Measurements from ENCODE around the gene MORN5.

The MORN5 gene

DNA sequence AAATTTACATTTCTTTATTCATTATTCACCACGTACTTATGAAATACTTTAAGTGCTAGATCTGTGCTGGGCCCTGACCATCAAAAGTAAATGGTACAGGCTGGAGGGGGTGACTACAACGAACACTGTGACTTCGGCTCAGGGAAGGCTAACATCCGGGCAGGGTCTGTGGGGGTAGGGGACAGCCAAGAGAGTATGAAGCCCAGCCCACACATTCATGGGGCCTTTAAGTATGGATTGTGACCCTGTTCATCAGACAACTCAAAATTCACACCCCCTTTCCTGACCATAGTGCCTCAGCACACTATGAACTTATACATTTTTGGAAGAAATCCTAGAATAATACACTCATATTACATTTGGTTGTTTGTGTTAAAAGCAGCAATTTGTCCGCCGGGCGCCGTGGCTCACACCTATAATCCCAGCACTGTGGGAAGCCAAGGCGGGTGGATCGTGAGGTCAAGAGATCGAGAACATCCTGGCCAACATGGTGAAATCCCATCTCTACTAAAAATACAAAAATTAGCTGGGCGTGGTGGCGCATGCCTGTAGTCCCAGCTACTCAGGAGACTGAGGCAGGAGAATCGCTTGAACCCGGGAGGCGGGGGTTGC, 33.3 kb downstream of the MORN5 start:
- no peak for DNase-seq

DNA sequence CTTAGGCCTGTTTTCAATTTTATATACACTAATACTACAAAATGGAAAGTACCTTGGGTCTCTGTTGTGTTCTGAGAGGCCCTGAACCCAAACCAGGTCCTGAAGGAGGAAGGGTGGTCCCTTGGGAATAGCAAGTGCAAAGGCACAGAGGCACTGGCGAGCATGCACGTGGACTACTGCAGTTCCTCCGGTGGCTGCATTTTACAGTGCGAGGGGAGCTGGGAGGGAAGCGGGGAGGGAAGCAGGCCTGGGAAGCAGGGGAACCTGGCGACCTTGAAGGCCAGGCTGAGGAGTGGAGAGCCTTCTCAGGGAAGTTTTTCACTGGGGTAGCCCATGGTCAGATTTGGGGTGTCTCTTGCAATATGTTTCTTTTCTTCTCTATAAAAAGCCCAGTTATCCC, 33.9 kb downstream of the MORN5 start:
- DNase-seq = no peak

DNA sequence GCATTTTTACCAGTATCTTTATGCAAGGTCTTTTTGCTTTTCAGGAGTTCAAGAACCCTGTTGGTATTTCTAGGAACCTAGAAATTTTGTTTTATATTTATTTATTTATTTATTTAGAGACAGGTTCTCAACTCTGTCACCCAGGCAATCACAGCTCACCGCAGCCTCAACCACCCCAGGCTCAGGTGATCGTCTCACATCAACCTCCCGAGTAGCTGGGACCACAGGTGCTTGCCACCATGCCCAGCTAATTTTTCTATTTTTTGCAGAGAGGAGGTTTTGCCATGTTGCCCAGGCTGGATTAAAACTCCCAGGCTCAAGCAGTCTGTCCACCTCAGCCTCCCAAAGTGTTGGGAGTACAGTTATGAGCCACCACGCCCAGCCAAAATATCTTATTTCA, 36.2 kb downstream of the MORN5 start:
- no peak for DNase-seq

DNA sequence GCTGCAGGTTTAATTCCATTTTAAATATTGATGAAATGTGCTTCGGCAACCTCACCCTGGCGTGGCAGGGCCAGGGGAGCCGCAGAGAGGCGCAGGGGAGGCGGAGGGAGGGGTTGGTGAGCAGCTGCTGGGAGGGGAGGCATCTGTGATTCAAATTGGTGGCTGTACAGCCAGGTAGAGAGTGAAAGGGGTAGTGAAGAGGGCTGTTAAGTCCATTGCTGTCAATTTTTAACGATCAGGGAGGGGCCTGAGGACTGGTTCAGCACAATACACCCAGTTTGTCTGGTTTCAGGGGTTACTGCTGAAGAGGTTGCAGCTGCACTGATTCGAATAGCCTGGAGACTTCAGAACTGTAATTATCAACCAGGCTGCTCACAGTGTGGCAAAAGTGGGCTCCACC, 37.7 kb downstream of the MORN5 start:
- no peak for DNase-seq

DNA sequence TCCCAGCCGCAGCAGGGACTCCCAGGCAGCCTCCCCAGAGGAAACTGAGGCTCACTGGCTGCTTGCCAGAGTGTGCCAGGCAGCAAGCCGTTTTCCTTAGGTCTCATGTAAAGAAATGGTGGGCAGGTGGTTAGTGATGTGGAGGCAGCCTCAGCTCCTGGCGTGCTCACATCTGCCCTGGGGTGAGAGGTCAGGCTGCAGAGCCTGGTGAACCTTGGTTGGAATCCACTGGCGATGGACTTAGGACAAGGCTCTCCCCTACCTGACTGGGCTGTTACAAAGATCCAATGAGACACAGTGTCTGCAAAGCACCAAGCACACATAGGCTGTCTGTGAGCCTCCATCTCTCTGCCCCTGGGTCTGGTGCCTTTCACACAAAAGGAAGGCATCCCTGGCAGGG, 38.2 kb downstream of the MORN5 start:
- no peak for DNase-seq

DNA sequence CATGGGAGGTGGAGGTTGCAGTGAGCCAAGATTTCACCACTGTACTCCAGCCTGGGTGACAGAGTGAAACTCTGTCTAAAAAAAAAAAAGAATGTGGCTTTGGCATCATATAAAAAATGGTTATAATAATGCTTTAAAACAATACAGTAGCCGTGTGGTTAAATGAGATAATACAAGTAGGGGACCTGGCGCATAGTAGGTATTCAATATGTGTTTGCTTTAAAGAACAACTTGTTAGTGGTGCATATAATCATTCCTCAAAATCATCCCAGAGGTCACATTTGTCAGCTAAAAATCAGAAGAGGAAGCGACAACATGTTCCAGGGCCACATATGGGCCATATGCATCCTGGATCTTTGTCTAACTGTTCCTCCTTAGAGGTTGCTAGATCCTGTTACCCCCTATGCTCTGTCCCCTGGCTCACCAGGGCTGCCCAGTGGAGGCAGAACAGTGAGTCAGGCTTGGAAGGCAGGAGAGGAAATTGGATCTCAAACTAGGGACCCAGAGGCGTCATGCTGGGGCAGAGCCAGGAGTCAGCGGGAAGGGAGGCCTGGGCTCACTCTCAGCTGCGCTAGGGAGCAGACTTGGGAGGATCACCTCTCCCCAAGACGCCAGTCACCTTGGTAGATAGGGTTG, 41.4 kb downstream of the MORN5 start:
- DNase-seq = no peak

DNA sequence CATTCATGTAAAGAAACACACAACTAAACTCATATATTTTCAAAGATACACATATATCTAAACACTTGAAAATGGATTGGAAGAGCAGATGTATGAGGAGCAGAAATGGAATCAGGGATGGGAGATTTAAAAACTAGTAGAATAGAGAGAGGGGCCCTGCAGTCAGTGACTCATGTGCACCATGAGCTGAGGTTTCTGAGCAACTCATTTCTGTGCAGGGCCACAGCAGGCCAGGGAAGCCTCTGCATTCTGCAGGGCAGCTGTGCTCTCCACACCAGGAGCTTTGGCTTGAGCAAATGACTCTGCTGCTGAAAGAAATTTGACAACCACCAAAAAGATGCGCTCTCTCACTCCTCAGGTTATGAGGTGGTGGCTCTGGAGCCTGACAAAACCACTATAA, 41.9 kb downstream of the MORN5 start:
- no peak for DNase-seq

DNA sequence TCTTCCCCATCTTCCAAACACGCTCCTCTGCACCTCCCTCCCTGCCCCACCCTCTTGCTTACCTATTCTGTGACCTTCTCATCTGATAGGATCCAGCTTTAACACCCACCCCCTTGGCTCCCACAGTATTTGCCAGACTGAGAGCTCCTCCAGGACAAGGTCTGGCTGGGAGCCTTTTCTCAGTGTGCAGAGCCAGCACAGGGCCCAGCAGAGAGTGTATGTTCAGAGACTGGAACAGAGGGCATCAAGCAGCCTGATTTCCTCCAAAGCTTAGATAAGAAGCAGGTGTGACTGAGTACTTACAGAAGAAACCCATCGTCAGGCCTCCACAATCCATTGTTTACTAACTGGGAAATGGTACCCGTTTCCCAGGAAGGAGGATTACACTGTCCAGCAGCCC, 42.4 kb downstream of the MORN5 start:
- DNase-seq = no peak

DNA sequence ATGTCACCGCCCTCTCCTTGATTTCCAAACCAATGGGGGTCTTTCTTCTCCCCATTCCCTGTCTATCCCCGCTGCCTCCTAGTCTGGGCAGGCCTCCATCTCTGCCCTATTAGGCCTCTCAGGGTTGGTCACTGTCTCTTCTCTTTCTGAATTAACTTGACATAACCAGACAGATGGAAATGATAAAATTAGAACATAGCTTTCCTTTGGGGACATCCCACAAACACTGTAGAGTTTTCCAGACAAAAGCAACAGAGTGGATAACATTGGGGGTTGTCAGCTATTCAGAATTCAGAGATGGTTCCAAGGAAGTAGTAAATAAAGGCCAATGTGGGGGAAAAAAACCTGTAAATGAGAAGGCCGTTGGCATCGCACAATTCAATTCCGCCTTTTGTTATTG, 44.3 kb downstream of the MORN5 start:
- DNase-seq = no peak

DNA sequence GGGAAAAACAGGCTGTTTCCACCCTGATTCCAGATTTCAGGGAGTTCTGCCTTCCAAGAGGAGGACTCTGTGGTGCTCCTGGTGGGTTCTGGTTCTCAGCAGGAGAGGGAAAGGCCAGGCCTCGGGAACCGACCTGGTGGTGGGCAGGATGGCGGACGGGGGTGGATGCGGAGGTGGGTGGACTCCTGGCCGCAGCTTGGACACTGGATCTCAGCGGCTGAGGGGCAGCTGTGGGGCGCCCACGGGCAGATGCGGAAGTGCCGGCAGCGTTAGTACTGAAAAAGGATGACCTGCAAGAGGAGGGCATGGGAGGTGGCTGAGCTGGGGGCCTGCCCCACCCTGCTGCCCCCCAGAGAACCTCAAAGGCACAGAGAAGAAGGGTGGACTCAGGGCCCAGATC, 44.8 kb downstream of the MORN5 start:
- no peak for DNase-seq

DNA sequence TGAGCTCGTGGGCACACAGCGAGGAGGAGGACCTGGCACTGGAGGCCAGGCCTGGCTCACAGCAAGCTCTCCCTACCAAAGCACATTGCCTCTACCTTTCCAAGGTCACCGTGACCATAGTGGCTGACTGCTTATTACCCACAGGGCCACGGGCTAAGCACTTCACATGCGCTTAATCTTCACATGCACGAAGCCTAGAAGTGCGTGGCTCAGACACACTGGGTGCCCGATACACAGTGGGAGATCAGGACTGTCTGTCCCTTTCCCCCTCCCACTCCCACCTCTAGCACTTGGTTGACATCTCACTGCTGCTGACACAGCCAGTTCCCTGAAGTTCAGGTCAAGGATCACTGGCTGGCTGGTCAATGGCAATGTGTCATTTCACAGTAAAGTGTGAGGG, 45.5 kb downstream of the MORN5 start:
- DNase-seq = no peak

DNA sequence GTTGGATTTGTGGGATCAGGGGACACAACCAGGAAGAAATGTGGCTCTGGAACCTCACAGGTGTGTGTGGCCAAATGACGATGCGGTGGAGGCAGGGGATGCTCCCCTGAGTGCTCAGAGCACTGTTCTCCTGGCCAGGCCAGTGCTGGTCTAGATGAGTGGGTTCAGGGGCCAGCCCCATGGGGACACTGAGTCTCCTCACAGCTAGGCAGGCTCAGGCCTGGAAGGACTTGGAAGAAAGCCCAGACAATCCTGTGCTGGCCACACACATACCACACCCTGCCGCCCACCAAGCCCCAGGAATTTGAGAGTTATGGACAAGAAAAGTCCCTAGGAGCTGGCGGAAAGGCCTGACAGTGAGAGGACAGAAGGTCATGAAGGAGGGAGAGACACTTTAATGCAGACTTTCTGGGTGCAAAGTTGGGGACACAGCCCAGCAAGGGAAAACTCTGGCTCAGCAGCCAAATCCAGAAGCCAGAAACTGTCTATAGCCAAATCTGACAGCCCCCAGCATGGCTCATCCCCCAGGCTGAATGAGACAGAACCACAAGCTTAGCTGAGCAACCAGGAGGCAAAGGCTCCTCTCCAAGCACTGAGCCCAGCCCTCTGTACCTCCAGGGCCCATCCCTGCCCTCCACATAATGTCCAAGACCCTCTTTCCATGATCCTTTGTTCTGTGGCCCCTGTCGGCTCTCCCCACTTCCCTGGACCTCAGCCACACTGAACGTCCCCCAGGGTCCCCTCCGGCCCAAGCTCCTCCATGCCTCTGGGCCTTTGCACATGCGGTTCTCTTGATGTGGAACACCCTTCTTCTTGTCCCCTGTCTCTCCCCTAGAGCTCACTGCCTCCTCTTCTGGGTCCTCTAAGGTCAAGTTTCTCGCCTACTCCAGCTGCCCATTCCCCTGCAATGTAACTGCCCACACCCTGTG, 46.7 kb downstream of the MORN5 start:
- no peak for DNase-seq

DNA sequence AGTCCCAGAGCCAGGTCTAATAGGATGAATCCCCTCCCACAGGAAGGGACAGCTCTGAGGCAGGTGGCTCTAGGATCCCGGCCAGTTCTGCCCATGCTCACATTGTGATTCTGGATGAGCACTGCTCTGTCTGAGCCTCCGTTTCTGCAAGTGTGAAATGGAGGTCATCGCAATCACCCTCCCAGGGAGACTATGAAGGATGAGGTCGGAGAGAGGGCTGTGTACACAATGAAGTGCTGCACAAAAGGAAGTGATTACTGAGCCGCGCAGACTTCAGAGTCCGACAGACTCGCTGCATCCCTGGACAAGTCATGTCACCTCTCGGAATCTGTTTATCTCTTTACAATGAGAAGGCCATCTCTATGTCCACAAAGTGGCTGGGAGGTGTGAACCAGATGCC, 47.4 kb downstream of the MORN5 start:
- DNase-seq = no peak

DNA sequence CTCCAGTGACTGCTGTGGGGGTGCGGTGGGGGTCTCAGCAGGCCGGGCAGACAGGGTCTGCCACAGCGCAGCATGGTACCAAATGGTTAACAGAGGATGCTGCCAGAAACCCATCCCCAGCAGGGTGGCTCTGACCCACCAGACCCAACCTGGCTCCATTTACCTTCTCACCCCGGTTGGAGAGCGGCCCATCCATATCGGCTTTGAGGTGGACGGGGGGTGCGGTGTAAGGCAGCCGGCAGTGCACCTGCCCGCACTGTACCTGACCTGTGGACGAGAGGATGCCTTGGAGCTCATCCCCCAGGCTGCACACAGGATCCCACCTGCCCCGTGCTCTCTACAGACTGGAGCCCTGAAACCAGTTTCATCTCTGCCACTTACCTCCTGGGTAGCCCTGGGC, 49.7 kb downstream of the MORN5 start:
- no peak for DNase-seq

DNA sequence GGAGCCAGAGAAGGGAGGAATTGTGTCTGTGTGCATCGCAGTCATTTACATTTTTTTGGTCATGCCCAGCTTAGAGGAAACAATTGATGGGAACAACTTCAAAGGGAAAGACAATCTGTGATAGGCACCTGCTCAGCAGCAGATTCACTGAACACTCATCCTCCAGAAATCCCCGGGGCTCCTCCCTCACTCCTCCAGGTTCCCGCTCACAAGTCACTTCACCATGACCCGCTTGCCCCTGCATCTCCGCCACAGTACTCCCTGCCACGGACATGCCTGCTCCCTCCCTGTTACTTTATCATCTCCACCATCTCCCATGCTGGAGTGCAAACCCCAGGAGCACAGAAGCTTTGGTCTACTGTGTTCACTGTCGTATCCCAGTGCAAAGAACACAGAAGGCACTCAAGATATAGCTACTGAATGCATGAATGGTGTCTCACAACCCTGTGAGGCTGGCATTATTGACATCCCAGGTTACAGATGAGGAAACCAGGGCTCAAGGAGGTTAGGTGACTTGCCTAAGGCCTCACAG, 52.8 kb downstream of the MORN5 start:
- DNase-seq = no peak

DNA sequence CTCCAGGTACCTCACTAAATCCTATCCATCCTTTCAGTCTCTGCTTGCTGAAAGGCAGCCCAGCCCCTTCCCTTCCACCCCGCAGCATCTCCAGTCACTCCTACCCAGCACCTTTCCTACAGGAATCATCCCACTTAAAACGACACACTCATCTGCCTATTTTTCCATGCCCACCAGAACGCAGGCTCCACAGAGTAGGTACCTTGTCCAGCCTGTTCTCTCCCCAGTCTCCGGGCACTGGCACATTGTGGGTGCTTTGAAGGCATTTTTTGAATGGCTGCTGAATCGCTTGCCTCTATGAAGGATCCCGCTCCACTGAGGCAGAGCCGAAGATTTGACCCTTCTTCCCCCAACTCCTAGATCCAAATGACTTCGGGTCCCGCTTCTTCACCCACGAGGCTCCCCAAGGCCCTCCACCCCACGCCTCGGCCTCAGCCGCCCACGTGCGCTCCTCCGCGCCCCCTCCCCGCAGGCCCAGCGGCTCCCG, 53.4 kb downstream of the MORN5 start:
- no peak for DNase-seq

DNA sequence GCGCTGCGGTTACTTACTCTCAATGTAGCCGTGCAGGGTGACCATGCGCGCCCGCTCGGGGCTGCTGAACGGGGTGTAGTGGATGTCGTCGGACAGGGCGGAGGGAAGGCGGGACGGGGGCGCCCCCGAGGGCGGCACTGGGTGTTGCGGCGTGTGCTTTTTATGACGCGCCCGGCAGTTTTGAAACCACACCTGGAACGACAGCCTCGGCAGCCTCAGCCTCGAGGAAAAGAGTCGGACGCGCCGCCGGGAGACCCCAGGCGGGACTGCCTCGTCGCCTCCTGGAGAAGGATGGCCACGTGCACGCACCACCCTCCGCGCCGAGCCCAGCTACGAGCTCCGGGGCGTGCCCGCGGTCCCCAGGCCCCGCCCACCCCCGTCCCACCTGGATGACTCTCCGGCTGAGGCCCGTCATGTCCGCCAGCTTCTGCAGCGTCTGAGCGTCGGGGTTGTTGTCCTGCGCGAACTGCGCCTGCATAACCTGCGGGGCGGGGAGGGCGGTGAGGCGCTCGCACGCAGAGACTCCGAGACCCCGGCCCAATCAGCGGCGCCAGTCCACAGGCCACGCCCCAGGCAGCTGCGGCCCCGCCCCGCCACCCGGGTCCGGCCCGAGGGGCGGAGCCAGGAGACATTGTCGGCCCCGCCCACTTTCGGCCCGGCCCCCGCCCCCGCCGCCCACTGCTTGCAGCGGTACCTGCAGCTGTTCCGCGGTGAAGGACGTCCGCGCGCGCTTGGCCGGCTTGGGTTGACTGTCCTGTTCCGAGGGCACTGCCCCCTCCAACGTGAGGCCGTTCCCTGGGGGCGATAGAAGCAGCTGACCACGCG, 54.1 kb downstream of the MORN5 start:
- peak; percentile 53 for DNase-seq

DNA sequence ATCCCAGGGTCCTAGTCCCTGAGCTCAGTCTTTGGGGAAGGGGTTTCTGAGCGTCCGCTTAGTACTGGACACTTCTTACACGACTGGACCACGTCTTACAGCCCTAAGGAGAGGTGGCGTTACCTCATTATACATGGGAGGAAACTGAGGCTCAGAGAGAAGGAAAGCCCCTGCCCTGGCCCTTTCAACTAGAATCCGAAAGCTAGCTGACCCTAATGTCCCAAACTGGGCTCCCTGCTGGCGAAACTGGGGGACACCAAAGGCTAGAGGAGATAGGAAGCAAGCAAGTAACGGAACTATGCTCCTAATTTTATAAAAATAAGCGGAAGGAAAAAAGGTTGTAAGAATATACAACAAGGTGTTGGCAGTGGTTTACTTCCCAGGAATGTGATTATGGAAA, 54.8 kb downstream of the MORN5 start:
- no peak for DNase-seq

DNA sequence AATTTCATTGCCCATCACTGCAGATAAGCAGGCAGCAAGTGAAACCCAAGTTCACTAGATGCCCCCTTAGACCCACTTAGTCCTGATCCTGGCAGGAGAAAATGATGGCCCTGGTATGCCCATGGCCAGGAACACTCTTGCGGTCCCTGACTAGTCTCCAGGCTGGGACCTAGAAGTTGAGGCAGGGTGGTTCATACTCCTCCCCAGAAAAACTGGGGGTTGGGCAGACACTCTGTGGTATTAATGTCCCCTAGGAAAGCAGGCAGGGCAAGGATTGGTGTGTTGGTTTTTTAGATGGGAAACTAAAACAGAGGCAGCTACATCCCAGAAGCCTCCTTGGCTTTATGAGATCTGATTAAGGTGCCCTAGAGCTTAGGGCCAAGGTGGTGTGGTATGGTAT, 56.0 kb downstream of the MORN5 start:
- DNase-seq = no peak

DNA sequence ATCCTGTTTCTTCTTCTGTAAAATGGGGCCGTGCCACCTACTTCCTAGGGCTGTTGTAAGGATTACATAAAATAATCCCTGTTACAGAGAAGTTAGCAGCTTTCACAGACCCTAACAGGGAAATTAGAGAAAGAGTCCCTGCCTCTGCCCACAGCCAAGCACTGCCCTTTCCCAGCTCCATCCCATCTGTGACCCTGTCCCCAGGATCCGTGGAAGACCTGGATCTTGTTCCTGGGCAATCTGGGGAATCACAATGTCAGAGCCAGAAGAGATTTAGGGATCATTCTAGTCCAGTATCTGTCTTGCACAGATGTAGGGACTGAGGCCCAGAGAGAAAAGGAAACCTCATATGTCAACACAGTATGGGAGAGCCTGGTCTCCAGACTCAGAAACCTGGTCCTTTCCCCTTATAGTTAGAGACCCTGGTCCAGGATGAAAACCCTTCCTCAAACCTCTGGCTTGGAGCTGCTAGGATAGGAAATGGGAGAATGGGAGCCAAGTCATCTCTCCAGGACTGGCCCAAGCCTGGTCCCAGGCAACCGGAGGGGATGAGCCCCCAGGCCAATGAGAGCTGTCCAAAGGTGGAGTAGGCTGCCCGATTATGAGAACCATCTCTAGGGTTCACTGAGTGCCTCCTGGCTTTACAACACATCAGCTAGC, 56.6 kb downstream of the MORN5 start:
- no peak for DNase-seq

DNA sequence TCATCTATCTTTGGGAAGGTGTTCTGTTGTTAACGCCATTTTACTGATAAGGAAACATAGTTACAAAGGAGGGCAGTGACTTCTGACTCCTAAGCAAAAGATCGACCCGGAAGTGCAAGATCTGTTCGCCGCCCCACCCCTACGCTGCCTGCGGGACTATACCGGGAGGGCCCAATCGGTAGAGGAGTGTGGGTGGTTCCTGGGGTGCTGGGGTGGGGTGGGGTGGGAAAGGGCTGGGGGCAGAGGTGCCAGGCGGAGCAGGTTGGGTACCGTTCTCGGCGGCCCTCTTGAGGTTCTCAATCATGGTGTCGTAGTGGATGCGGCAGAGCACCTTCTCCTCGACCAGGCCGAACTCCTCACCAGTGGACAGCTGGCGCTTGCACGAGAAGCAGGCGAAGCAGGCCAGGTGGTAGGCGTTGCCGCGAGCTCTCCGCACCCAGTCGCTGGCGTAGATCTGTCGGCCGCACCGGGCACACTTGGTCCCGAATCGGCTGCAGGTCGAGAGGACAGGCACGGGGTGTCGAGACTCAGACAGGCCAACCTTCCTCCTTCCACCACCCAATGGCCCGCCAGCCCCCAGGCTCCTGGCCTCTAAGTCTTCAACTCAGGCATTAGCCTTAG, 57.2 kb downstream of the MORN5 start:
- DNase-seq = no peak

DNA sequence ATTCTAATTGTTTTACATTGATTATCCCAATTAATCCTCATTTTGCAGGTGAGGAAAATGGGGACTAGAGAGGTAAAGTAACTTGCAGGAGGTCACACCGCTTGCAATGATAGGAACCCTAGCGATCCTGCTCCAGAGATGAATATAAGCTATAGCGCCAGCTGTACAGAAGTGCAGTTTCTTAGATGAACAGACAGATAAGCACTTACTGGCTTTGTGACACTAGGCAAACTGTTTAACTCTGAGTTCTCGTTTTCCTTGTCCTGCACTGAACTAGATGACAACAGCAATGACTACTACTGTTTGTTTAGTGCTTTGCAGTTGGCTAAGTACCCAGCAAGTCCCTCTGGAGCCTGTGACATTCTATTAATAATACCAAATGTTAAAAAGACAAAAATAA, 57.9 kb downstream of the MORN5 start:
- no peak for DNase-seq
